Measurements from ENCODE around the gene HYOU1.
A peak's percentile ranks its signal among the peaks of the same experiment; 100 is the strongest.

Gene HYOU1

GRCh38 chr11:119091178-119091577 lies 34.2 kb upstream of the HYOU1 start:
- Histone ChIP-seq H4K20me1 (peaks cover 0 to 38% (median 34%) of the 10 kb centered on the region in 11 experiments; a peak in 20 of 22 replicates), H3K36me3 (peaks cover under 1 to 46% (median 34%) of the 10 kb centered on the region in 11 experiments; a peak in 20 of 22 replicates), H3K9me3 (replicated peaks in 1 of 11) (no peaks in the 10 kb centered on the region; a peak in 3 of 22 replicates), H3K9ac (peak overlapping the region in 10 of 11 experiments; percentile 19 to 99 (median 97); a peak in 18 of 22 replicates), H3K4me3 (peak overlapping the region in 6 of 10 experiments; percentile 14 to 98 (median 96); a peak in 7 of 20 replicates), H3K4me1 (peaks cover 63 to 82% (median 77%) of the 10 kb centered on the region in 10 experiments), H3K27ac (peak overlapping the region in 10 of 11 experiments; percentile 20 to 98 (median 94); a peak in 19 of 22 replicates), H3K27me3 (no peaks in the 10 kb centered on the region), H3K4me2 (peak overlapping the region; percentile 29 to 99 (median 98))
- TF ChIP-seq Cebpa-rat (IDR thresholded peaks at IDR 0.05): no peak

GRCh38 chr11:119089319-119089718 lies 32.3 kb upstream of the HYOU1 start:
- H3K9me3 ChIP-seq (replicated peaks in 1 of 11): no peaks in the 10 kb centered on the region; a peak in 3 of 22 replicates
- peak overlapping the region in 9 of 11 experiments; percentile 22 to 96 (median 93); a peak in 17 of 22 replicates for H3K27ac ChIP-seq
- no peaks in the 10 kb centered on the region for H3K27me3 ChIP-seq
- no peak for TF ChIP-seq Cebpa-rat (IDR thresholded peaks at IDR 0.05)
- H3K4me1 ChIP-seq: peaks cover 69 to 88% (median 83%) of the 10 kb centered on the region in 10 experiments
- H3K4me3 ChIP-seq: no peak overlapping the region
- peak overlapping the region in 6 of 11 experiments; percentile 42 to 68 (median 59); a peak in 10 of 22 replicates for H3K9ac ChIP-seq
- H4K20me1 ChIP-seq: peaks cover 0 to 31% (median 27%) of the 10 kb centered on the region in 11 experiments; a peak in 20 of 22 replicates
- peak overlapping the region in 7 of 11 experiments; percentile 90 to 99 (median 98); a peak in 13 of 22 replicates for H3K4me2 ChIP-seq
- peaks cover 0 to 42% (median 33%) of the 10 kb centered on the region in 11 experiments; a peak in 19 of 22 replicates for H3K36me3 ChIP-seq

- no peak for TF ChIP-seq Cebpa-rat (IDR thresholded peaks at IDR 0.05)
- Histone ChIP-seq H4K20me1 (peaks cover 0 to 22% (median 18%) of the 10 kb centered on the region in 11 experiments; a peak in 20 of 22 replicates), H3K4me1 (peaks cover 70 to 92% (median 86%) of the 10 kb centered on the region in 10 experiments), H3K36me3 (peaks cover 0 to 33% (median 24%) of the 10 kb centered on the region in 11 experiments; a peak in 19 of 22 replicates), H3K9me3 (replicated peaks in 1 of 11) (no peaks in the 10 kb centered on the region), H3K4me2 (peak overlapping the region in 5 of 11 experiments; percentile 23 to 99 (median 92); a peak in 10 of 22 replicates), H3K27me3 (no peaks in the 10 kb centered on the region), H3K9ac (peak overlapping the region in 2 of 11 experiments; percentile 38 to 44; a peak in 3 of 22 replicates), H3K4me3 (no peak overlapping the region), H3K27ac (peak overlapping the region in 8 of 11 experiments; percentile 18 to 96 (median 80); a peak in 12 of 22 replicates)
Observed at GRCh38 chr11:119088406-119088805, 31.4 kb upstream of the HYOU1 start.

GRCh38 chr11:119087747-119088241 lies 30.8 kb upstream of the HYOU1 start:
- no peak for TF ChIP-seq Cebpa-rat (IDR thresholded peaks at IDR 0.05)
- peak overlapping the region in 9 of 11 experiments; percentile 3 to 96 (median 73); a peak in 16 of 22 replicates for H3K27ac ChIP-seq

GRCh38 chr11:119087123-119087522 lies 30.1 kb upstream of the HYOU1 start:
- Histone ChIP-seq H3K9ac (peak overlapping the region in 8 of 11 experiments; percentile 2 to 49 (median 41); a peak in 9 of 22 replicates), H3K4me3 (peak overlapping the region in 1 of 10 experiments; percentile 30; a peak in 1 of 20 replicates)

More at GRCh38 chr11:119087747-119088241, 30.8 kb upstream of the HYOU1 start:
- no peaks in the 10 kb centered on the region for H3K9me3 ChIP-seq (replicated peaks in 1 of 11)
- peaks cover 64 to 87% (median 80%) of the 10 kb centered on the region in 10 experiments for H3K4me1 ChIP-seq
- H3K4me3 ChIP-seq: peak overlapping the region in 2 of 10 experiments; percentile 4 to 30; a peak in 2 of 20 replicates
- peaks cover 0 to 16% (median 12%) of the 10 kb centered on the region in 11 experiments; a peak in 19 of 22 replicates for H4K20me1 ChIP-seq
- H3K36me3 ChIP-seq: peaks cover 2 to 30% (median 19%) of the 10 kb centered on the region in 11 experiments; a peak in 18 of 22 replicates
- H3K27me3 ChIP-seq: no peaks in the 10 kb centered on the region
- peak overlapping the region in 10 of 11 experiments; percentile 2 to 49 (median 35); a peak in 12 of 22 replicates for H3K9ac ChIP-seq
- peak overlapping the region; percentile 1 to 99 (median 70); a peak in 20 of 22 replicates for H3K4me2 ChIP-seq

GRCh38 chr11:119085437-119085847 lies 28.4 kb upstream of the HYOU1 start:
- H3K27me3 ChIP-seq: no peaks in the 10 kb centered on the region
- H3K27ac ChIP-seq: peak overlapping the region in 10 of 11 experiments; percentile 66 to 92 (median 86); a peak in 21 of 22 replicates
- peak overlapping the region; percentile 59 to 79 (median 71) for H3K4me3 ChIP-seq
- TF ChIP-seq Cebpa-rat (IDR thresholded peaks at IDR 0.05): no peak
- peak overlapping the region; percentile 74 to 88 (median 84) for H3K9ac ChIP-seq
- peaks cover 40 to 87% (median 57%) of the 10 kb centered on the region in 10 experiments for H3K4me1 ChIP-seq
- peaks cover 23 to 36% (median 28%) of the 10 kb centered on the region in 11 experiments for H3K36me3 ChIP-seq
- peak overlapping the region; percentile 89 to 99 (median 97) for H3K4me2 ChIP-seq
- peaks cover 0 to 18% (median 0%) of the 10 kb centered on the region in 11 experiments; a peak in 2 of 22 replicates for H4K20me1 ChIP-seq
- no peaks in the 10 kb centered on the region for H3K9me3 ChIP-seq (replicated peaks in 1 of 11)

More at GRCh38 chr11:119087123-119087522, 30.1 kb upstream of the HYOU1 start:
- H3K4me2 ChIP-seq: peak overlapping the region; percentile 1 to 99 (median 70); a peak in 20 of 22 replicates
- no peaks in the 10 kb centered on the region for H3K27me3 ChIP-seq
- no peak for TF ChIP-seq Cebpa-rat (IDR thresholded peaks at IDR 0.05)
- H3K9me3 ChIP-seq (replicated peaks in 1 of 11): no peaks in the 10 kb centered on the region
- peaks cover 57 to 87% (median 74%) of the 10 kb centered on the region in 10 experiments for H3K4me1 ChIP-seq
- peaks cover 0 to 9% (median 5%) of the 10 kb centered on the region in 11 experiments; a peak in 17 of 22 replicates for H4K20me1 ChIP-seq
- peaks cover 9 to 30% (median 19%) of the 10 kb centered on the region in 11 experiments; a peak in 20 of 22 replicates for H3K36me3 ChIP-seq
- peak overlapping the region in 9 of 11 experiments; percentile 3 to 96 (median 73); a peak in 15 of 22 replicates for H3K27ac ChIP-seq

- TF ChIP-seq Cebpa-rat (IDR thresholded peaks at IDR 0.05): peak in 5 of 11 experiments; percentile 28 to 64 (median 37); a peak in 5 of 22 replicates
- peak within 1 kb of the TSS in 10 of 11 experiments; percentile 66 to 92 (median 86); a peak in 21 of 22 replicates for H3K27ac ChIP-seq
- peaks cover 29 to 42% (median 34%) of the 10 kb centered on the region in 11 experiments for H3K36me3 ChIP-seq
- H3K4me3 ChIP-seq: peak within 1 kb of the TSS; percentile 59 to 79 (median 71)
- H3K4me2 ChIP-seq: peak within 1 kb of the TSS; percentile 89 to 99 (median 97)
- H3K9ac ChIP-seq: peak within 1 kb of the TSS; percentile 74 to 88 (median 84)
- no peaks in the 10 kb centered on the region for H3K9me3 ChIP-seq (replicated peaks in 1 of 11)
- H4K20me1 ChIP-seq: peaks cover 0 to 23% (median 0%) of the 10 kb centered on the region in 11 experiments; a peak in 2 of 22 replicates
- H3K4me1 ChIP-seq: peaks cover 34 to 84% (median 51%) of the 10 kb centered on the region in 10 experiments
- H3K27me3 ChIP-seq: no peaks in the 10 kb centered on the region
Observed at GRCh38 chr11:119084663-119085436, 27.8 kb upstream of the HYOU1 start, which contains the start of gene HMBS. HMBS (plus strand) TSS chr11:119084881; CDS start chr11:119085034, 153 bp downstream.

Measured in BLaER1 treated with 17β-estradiol and CSF1 and Interleukin-3, amounts not matched to agents 10 nM and 100 nM (cell line).